Mammary epithelial cell (primary cell): Measurements from ENCODE around the gene PPFIBP1.

Source experiments
- CTCF ChIP-seq, 2 donors: IDR thresholded peaks in 1 of 2; conservative IDR thresholded peaks in 1 of 2; 2 replicates each; pipeline ENCODE4 v1.5.1; 2011 to 2012; ENCODE audit warnings: inconsistent platforms in 2 of 2, low read length in 2 of 2, mild to moderate bottlenecking in 2 of 2, control low read depth in 1 of 2, low read depth in 1 of 2; ENCODE audit not compliant: insufficient read depth in 1 of 2; ENCODE audit errors: extremely low read depth in 1 of 2
- EZH2 ChIP-seq: IDR thresholded peaks from 2 replicates; pipeline ENCODE4 v1.6.1; 2012; ENCODE audit warnings: low read length, inconsistent platforms, borderline replicate concordance

GRCh38 chr12:27614866-27615265, 90.9 kb downstream of the PPFIBP1 start:
- TF ChIP-seq CTCF (conservative IDR thresholded peaks at IDR 0.05 in 1 of 2, IDR thresholded peaks at IDR 0.05 in 1 of 2; ENCODE audit: extremely low read depth in 1 of 2, insufficient read depth in 1 of 2, low read depth in 1 of 2, low read length in 2 of 2) (no peak), EZH2 (no peak)
